Lower leg skin (tissue), 4 donors: Measurements from ENCODE around the gene SSTR4. TPM values are rescaled to one million over a fixed set of nuclear protein-coding genes. Genes with fewer than 3 reads are reported as not detected.
"Not testable (repeated sequence)": the region's sequence is repeated elsewhere in the genome, so short reads cannot be mapped to it uniquely, and the experiment has no call there.

Experiments
- DNase-seq, 2 donors: peaks; one replicate each; pipeline ENCODE4 v3.0.0-alpha.2; 2019; ENCODE audit warnings: low spot score in 2 of 2
- H3K4me3 ChIP-seq: fragments of 200-600 bp; sonication (generic); 2 replicates; pipeline ENCODE4 v1.5.1; 2017; ENCODE audit warnings: mild to moderate bottlenecking, low read depth; ENCODE audit not compliant: poor library complexity, severe bottlenecking
- CTCF ChIP-seq, 3 donors: fragments of 450-650 bp; IDR thresholded peaks; one replicate each; pipeline ENCODE4 v1.5.1; 2016; ENCODE audit warnings: antibody characterized with exemption in 3 of 3, mild to moderate bottlenecking in 3 of 3, moderate library complexity in 2 of 3
- POLR2A ChIP-seq, 2 donors: fragments of 450-650 bp; IDR thresholded peaks; one replicate each; pipeline ENCODE4 v1.6.1; 2016 to 2017; ENCODE audit warnings: antibody characterized with exemption in 2 of 2, mild to moderate bottlenecking in 1 of 2, moderate library complexity in 1 of 2
- WGBS, 2 donors: methylation state at CpG; one replicate each; pipeline ENCODE4 v1.1.5; 2018; 5-methylcytosine and 5-hydroxymethylcytosine counted together
- intact Hi-C: fragments of 100-400 bp; cut with DNase I; formaldehyde crosslinking; loops from one replicate; pipeline ENCODE4 v1.15.0; 2023; ENCODE audit warnings: low total_unique reads
- total RNA-seq, 4 donors: library from RNA; depleted of rRNA; stranded (reverse); fragments of >200 nt; gene quantifications; one replicate each; pipeline ENCODE4 v1.1.0, GENCODE V29; 2016

Gene SSTR4
- total RNA-seq, 4 donors from 2014 or later, result not detected

GRCh38 chr20:23024701-23025100 is 10.4 kb upstream of the SSTR4 start:
- 87 to 91% methylated on average over 3 of the region's 3 CpGs for WGBS, 2 donors
- intact Hi-C loops, result no loop called here
- no peak for DNase-seq
- H3K4me3 ChIP-seq, result no peak overlapping the region
- TF ChIP-seq POLR2A (IDR thresholded peaks at IDR 0.05), result no peak
- no peak for TF ChIP-seq CTCF (IDR thresholded peaks at IDR 0.05)

DNA sequence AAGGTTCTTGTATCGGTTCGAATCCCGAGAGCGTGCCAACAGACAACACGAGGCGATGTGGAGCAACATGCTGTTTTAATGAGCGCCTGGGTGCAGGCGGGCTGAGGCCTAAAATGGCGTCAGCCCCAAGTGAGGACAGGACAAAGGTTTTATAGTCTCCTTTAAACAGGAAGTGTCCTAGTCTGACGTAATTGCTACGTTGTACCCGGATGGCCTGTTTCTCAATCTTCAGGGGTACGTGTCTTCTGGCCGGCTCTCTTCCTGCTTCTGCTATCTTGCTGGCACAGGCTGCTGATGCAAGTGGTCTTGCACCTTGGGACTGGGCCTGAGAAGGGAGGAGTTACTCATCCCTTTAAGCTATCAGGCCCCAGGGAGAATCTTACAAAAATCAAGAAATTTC is 9.6 kb upstream of the SSTR4 start:
- peak in 1 of 2 donors; percentile 81 for DNase-seq
- intact Hi-C loops, H3K4me3 ChIP-seq: not testable (repeated sequence)
- 88 to 90% methylated on average over 14 of the region's 14 CpGs for WGBS, 2 donors

- 72 to 76% methylated on average over 1 of the region's 1 CpG for WGBS, 2 donors
- TF ChIP-seq CTCF (IDR thresholded peaks at IDR 0.05) (no peak), POLR2A (IDR thresholded peaks at IDR 0.05) (no peak)
- intact Hi-C loops, result no loop called here
- DNase-seq, result peak in 1 of 2 donors; percentile 62
- no peak overlapping the region for H3K4me3 ChIP-seq
Observed at GRCh38 chr20:23027721-23028120, 7.4 kb upstream of the SSTR4 start.

DNA sequence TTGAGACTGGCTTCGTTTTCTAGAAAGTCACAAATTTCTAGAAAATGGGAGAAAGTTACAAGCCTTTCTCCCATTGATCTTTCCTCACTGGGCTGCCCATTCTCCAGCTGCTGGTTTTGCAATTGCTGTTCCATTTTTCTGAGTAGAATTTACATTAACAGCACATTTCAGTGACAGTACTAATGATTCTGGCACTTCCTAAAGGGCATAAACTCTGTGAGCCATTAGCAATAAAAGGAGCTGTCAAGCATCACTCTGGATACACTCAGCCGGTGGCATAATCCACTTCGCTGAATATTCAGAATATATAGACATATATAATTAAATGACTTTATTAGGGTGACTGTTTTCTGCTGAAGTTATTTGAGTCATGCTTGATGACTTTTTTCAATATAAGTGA is 6.7 kb upstream of the SSTR4 start:
- no peak for TF ChIP-seq CTCF (IDR thresholded peaks at IDR 0.05)
- no peak for TF ChIP-seq POLR2A (IDR thresholded peaks at IDR 0.05)
- 87 to 88% methylated on average over 3 of the region's 3 CpGs for WGBS, 2 donors
- no peak overlapping the region for H3K4me3 ChIP-seq
- peak in 1 of 2 donors; percentile 14 for DNase-seq
- intact Hi-C loops, result no loop called here

DNA sequence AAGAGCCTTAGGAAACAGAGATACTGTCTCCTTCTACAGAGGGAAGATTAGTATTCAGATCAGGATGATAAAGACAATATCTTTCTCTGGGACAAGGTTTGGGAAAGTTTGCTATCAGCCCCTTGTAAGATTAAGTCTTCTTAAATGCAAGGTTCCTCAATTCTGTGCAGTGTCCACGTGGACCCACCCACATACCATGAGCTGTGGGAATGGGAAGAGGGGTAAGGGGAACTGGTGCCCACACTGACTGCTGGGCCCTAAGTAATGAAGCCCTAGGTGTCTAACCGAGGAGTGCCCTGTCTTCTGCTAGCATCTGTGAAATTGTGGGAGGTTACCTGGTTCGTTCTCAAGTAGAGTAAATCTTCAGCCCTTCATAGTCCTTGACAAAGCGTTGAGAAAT is 5.8 kb upstream of the SSTR4 start:
- 67 to 81% methylated on average over 4 of the region's 4 CpGs for WGBS, 2 donors
- H3K4me3 ChIP-seq, result no peak overlapping the region
- intact Hi-C loops, result no loop called here
- peak in 1 of 2 donors; percentile 39 for DNase-seq
- TF ChIP-seq POLR2A (IDR thresholded peaks at IDR 0.05) (no peak), CTCF (IDR thresholded peaks at IDR 0.05) (no peak)

DNA sequence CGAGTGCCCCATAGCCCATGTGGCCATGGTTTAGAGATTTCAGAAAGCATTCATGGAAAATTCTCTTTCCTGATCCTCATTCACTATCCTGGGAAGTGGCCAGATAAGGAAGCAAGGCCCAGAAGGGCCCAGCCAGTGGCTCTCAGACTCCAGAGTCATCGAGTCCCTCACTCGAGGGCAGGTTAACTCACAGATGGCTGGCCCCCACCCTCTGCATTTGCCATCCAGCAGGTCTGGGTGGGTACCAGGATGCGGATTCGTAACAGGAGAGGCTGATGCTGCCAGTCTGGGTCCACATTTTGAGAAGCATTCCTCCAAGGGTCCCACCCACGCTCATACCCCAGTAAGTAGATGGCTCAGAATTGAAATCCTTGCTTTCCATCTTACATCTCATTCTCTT is 3.8 kb upstream of the SSTR4 start:
- TF ChIP-seq POLR2A (IDR thresholded peaks at IDR 0.05) (no peak), CTCF (IDR thresholded peaks at IDR 0.05) (no peak)
- no peak overlapping the region for H3K4me3 ChIP-seq
- intact Hi-C loops, result no loop called here
- 91 to 97% methylated on average over 6 of the region's 6 CpGs for WGBS, 2 donors
- peak in 1 of 2 donors; percentile 50 for DNase-seq
